PC-3 (cell line): ENCODE data around the gene LRRC56. TPM values are rescaled to one million over a fixed set of nuclear protein-coding genes. Genes with fewer than 3 reads are reported as not detected.

Experiments used
- ATAC-seq: fragments of 200-7000 bp; cut with Tn5 transposase; 2 replicates; pipeline ENCODE4 v1.9.1; 2020; ENCODE audit warnings: mild to moderate bottlenecking, moderate library complexity
- BruUV-seq: library from RNA; stranded (reverse); fragments of 400-500 nt; replicated peaks from 2 replicates; lab custom pipeline; 2021; lab: Mats Ljungman, UMichigan
- CTCF ChIA-PET: fragments of 300-600 bp; sonication (Branson Sonifier 250); formaldehyde crosslinking; loops from one replicate; lab custom pipeline; 2022; ENCODE audit warnings: antibody characterized with exemption; lab: Charles Lee
- POLR2A ChIA-PET: fragments of 300-600 bp; sonication (Branson Sonifier 250); formaldehyde crosslinking; loops from one replicate; lab custom pipeline; 2022; ENCODE audit warnings: antibody characterized with exemption; ENCODE audit not compliant: unreplicated experiment; lab: Charles Lee
- DNase-seq: peaks from one replicate; pipeline ENCODE4 v3.0.0-alpha.2; 2015
- H2AFZ ChIP-seq: fragments of 300-600 bp; sonication (generic); 2 replicates; pipeline ENCODE4 v1.6.0; 2016; ENCODE audit warnings: antibody characterized with exemption, low read length
- H3F3A ChIP-seq: fragments of 300-600 bp; sonication (generic); one replicate; pipeline ENCODE4 v1.6.0; 2017; ENCODE audit warnings: antibody characterized with exemption, low read length, control low read depth, mild to moderate bottlenecking; ENCODE audit not compliant: unreplicated experiment
- H3K27ac ChIP-seq: fragments of 300-600 bp; sonication (generic); 2 replicates; pipeline ENCODE4 v1.5.1; 2016; ENCODE audit warnings: mild to moderate bottlenecking, low read length
- H3K27me3 ChIP-seq: fragments of 300-600 bp; sonication (generic); 2 replicates; pipeline ENCODE4 v1.6.1; 2016; ENCODE audit warnings: low read length, mixed read lengths
- H3K36me3 ChIP-seq: fragments of 300-600 bp; sonication (generic); 2 replicates; pipeline ENCODE4 v1.6.1; 2016; ENCODE audit warnings: low read depth, mixed run types, low read length, mixed read lengths
- H3K4me1 ChIP-seq: fragments of 300-600 bp; sonication (generic); 2 replicates; pipeline ENCODE4 v1.5.1; 2016; ENCODE audit warnings: low read length; ENCODE audit not compliant: insufficient read depth
- H3K4me2 ChIP-seq: fragments of 300-600 bp; sonication (generic); 2 replicates; pipeline ENCODE4 v1.6.0; 2016; ENCODE audit warnings: low read length
- H3K4me3 ChIP-seq: fragments of 300-600 bp; sonication (generic); 2 replicates; pipeline ENCODE4 v1.5.1; 2016; ENCODE audit warnings: mild to moderate bottlenecking, low read length, mixed read lengths
- H3K79me2 ChIP-seq: fragments of 300-600 bp; sonication (generic); 2 replicates; pipeline ENCODE4 v1.6.1; 2017; ENCODE audit warnings: low read length, mixed read lengths
- H3K9ac ChIP-seq: fragments of 300-600 bp; sonication (generic); 2 replicates; pipeline ENCODE4 v1.6.0; 2016; ENCODE audit warnings: mild to moderate bottlenecking, low read length
- H3K9me2 ChIP-seq: fragments of 300-600 bp; sonication (generic); replicated peaks from 2 replicates; pipeline ENCODE4 v1.6.1; 2016; ENCODE audit warnings: mixed run types, low read length, mixed read lengths
- H3K9me3 ChIP-seq: fragments of 300-600 bp; sonication (generic); 2 replicates; pipeline ENCODE4 v1.6.1; 2016; ENCODE audit warnings: low read length, mixed read lengths
- H4K20me1 ChIP-seq: fragments of 300-600 bp; sonication (generic); 2 replicates; pipeline ENCODE4 v1.6.1; 2016; ENCODE audit warnings: low read length, mixed read lengths
- CTCF ChIP-seq: fragments of 300-600 bp; sonication (generic); conservative IDR thresholded peaks from 2 replicates; pipeline ENCODE4 v1.5.1; 2017; ENCODE audit warnings: antibody characterized with exemption, low read depth, mild to moderate bottlenecking, low read length
- EZH2 ChIP-seq: fragments of 300-600 bp; sonication (generic); IDR thresholded peaks from one replicate; pipeline ENCODE4 v1.6.1; 2017; ENCODE audit warnings: antibody characterized with exemption, mild to moderate bottlenecking, low read length; ENCODE audit not compliant: unreplicated experiment
- EZH2phosphoT487 ChIP-seq: fragments of 300-600 bp; sonication (generic); IDR thresholded peaks from 2 replicates; pipeline ENCODE4 v1.6.1; 2018; ENCODE audit warnings: mild to moderate bottlenecking, antibody characterized with exemption, low read length, borderline replicate concordance
- intact Hi-C: fragments of 100-400 bp; cut with micrococcal nuclease; formaldehyde crosslinking; loops from 2 replicates; pipeline ENCODE4 v1.9.0; 2023
- total RNA-seq: library from RNA; depleted of rRNA; stranded (reverse); fragments of >200 nt; gene quantifications from 2 replicates; pipeline ENCODE4 v1.2.3, GENCODE V29; 2014

Gene LRRC56
- total RNA-seq, 1 experiment from 2014 or later: 1.5 TPM

DNA sequence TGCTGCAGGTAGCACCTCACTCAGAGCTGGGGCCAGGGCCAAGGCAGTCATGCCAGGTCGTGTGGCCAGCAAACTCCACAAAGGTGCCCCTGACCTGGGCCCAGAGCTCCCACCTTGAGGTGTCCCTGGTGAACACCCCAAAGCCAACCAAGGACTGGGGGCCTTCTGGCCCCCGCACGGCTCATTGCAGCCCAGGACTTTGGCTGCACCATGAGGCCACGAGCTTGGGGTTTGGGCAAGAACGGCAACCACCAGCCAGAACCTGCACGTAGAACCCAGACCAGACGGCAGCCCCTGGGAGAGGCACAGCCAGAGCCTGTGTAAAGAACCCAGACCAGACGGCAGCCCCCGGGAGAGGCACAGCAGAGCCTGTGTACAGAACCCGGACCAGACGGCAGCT is 7.8 kb downstream of the LRRC56 start:
- Histone ChIP-seq H3K27me3 (no peaks in the 10 kb centered on the region), H3K36me3 (no peaks in the 10 kb centered on the region), H3K79me2 (no peaks in the 10 kb centered on the region), H3K9me3 (no peaks in the 10 kb centered on the region), H3K4me2 (no peak overlapping the region), H3K9me2 (no peaks in the 10 kb centered on the region), H3K4me3 (no peak overlapping the region), H3F3A (no peaks in the 10 kb centered on the region), H2AFZ (no peak overlapping the region), H3K27ac (no peak overlapping the region), H3K9ac (no peak overlapping the region), H4K20me1 (no peaks in the 10 kb centered on the region), H3K4me1 (no peaks in the 10 kb centered on the region)
- ATAC-seq: no peak
- POLR2A ChIA-PET: interaction anchor here (0.5 kb wide), 1 partner anchor 30 kb away, joined by 4 read pairs; no protein-coding TSS in a partner anchor
- TF ChIP-seq EZH2phosphoT487 (no peak), EZH2 (no peak), CTCF (no peak)
- intact Hi-C loops: no loop called here
- no peak for DNase-seq
- CTCF ChIA-PET: no interaction called here
- BruUV-seq: no TSS peak

- intact Hi-C loops: no loop called here
- CTCF ChIA-PET: no interaction called here
- no peaks in the 10 kb centered on the region for H4K20me1 ChIP-seq
- no peak overlapping the region for H3K4me2 ChIP-seq
- no TSS peak for BruUV-seq
- no peaks in the 10 kb centered on the region for H3K9me3 ChIP-seq
- no peaks in the 10 kb centered on the region for H3K36me3 ChIP-seq
- no peaks in the 10 kb centered on the region for H3K27me3 ChIP-seq
- no peak overlapping the region for H3K9ac ChIP-seq
- DNase-seq (no peak), ATAC-seq (no peak)
- no peak overlapping the region for H3K4me3 ChIP-seq
- H3K79me2 ChIP-seq: no peaks in the 10 kb centered on the region
- TF ChIP-seq EZH2 (no peak), EZH2phosphoT487 (no peak), CTCF (no peak)
- no peak overlapping the region for H3K27ac ChIP-seq
- H3K4me1 ChIP-seq: no peaks in the 10 kb centered on the region
- H2AFZ ChIP-seq: no peak overlapping the region
- H3K9me2 ChIP-seq: no peaks in the 10 kb centered on the region
- POLR2A ChIA-PET: no interaction called here
- no peaks in the 10 kb centered on the region for H3F3A ChIP-seq
Observed at GRCh38 chr11:548700-549603, 11.6 kb downstream of the LRRC56 start.
